Measurements from ENCODE around the gene SALL2.

SALL2 gene

DNA sequence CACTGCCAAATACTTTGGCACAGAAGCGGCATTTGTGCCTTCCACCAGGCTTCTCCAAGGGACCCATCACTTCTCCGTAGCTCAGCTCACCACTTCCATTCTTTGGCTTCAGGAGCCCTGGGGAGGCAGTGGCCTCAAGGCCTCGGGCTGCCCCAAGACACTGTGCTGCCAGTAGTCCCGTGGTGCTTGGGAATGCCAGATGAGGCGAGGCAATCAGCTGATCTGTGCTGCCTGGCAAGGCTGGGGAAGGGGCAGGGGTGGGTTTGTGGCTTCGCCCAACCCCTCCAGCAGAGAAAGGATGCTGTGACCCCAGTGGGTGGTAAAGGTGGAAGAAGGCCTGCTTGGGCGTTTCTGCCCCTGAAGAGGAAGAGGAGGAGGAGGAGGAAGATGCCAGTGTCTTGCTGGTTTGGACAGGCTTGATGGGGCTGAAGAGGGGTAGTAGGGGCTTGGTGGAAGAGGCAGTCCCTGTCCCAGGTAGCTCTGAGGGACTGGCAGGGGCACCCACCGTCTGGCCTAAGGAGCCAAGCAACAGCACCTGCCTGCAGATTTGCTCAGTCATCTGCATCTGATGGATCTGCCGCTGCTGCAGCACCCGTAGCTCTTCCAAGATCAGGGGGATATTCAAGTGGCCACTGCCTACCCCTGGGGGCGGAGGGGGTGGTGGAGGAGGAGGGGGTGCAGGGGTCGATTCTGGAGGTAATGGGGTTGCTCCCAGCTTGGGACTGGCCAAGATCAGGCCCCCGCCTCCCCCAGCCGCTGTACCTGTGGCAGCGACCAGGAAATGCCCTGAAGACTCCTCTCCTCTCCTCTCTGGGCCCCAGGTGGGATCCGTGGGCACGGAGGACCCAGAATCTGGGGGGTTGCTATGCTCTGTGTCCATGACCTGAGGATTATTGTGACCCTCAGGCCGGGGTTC is 1.3 kb downstream of the SALL2 start:
- no peak for DNase-seq (ENCODE audit: low read depth, low spot score)
- CTCF ChIA-PET: interaction anchor here (1.0 to 1.9 kb wide), 2 partner anchors 10 to 26 kb away, joined by 3 to 6 read pairs; no protein-coding TSS in a partner anchor
- TF ChIP-seq CTCF (IDR thresholded peaks at IDR 0.05; ENCODE audit: insufficient read depth, low read length, missing control alignments): no peak
- peak overlapping the region; percentile 82 for H3K4me3 ChIP-seq (ENCODE audit: low read depth, low read length)
- POLR2A ChIA-PET: interaction anchor here (0.9 kb wide), 1 partner anchor 14 kb away, joined by 5 read pairs; the partner anchor contains the start of gene METTL3

- ChIA-PET CTCF (no interaction called here), POLR2A (no interaction called here)
Measured at GRCh38 chr14:21523203-21523602, 2.9 kb downstream of the SALL2 start.

DNA sequence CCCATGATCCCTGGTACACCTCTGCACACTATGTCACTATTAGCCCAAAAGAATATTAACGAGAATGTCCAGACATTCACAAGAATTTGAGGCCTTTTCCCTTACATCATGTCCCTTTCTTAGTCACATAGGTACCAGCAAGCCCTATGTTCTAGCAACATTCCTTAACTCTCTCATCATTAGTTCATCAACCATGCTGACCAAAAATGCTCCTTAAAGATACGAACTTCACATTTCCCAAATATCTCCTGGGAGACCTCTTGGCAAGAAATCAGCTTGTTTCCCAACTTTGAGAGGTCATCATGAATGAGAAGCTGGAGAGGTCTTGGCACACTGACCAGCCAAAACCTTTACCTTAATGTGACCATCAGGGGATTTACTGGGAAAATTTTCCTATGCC is 4.6 kb downstream of the SALL2 start:
- POLR2A ChIA-PET: interaction anchor here (1.4 kb wide), 1 partner anchor 10 kb away, joined by 7 read pairs; the partner anchor contains the start of gene METTL3
- TF ChIP-seq CTCF (IDR thresholded peaks at IDR 0.05; ENCODE audit: insufficient read depth, low read length, missing control alignments): no peak
- DNase-seq (ENCODE audit: low read depth, low spot score): peak; percentile 70
- no peak overlapping the region for H3K4me3 ChIP-seq (ENCODE audit: low read depth, low read length)
- CTCF ChIA-PET: no interaction called here

More at GRCh38 chr14:21523203-21523602, 2.9 kb downstream of the SALL2 start:
- no peak for DNase-seq (ENCODE audit: low read depth, low spot score)
- TF ChIP-seq CTCF (IDR thresholded peaks at IDR 0.05; ENCODE audit: insufficient read depth, low read length, missing control alignments): no peak
- no peak overlapping the region for H3K4me3 ChIP-seq (ENCODE audit: low read depth, low read length)

DNA sequence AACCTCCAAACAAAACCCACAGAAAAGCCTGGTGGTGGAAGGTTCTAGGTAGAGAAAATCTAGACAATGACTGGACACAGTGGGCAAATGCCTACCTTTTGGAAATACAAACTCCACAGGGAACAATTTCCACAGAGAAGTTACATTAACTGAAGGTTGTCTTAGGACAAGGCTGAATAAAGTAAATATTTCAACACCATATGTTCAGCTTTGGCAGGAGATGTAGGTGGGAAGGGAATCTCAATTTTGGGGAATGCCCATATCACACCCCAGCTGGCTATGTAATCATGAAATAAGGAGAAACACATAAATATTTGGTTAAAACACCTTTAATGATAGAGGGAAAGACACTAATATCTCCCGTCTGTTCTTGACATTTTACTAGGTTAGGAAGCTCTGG is 5.4 kb downstream of the SALL2 start:
- ChIA-PET CTCF (no interaction called here), POLR2A (no interaction called here)
- DNase-seq (ENCODE audit: low read depth, low spot score): no peak
- no peak for TF ChIP-seq CTCF (IDR thresholded peaks at IDR 0.05; ENCODE audit: insufficient read depth, low read length, missing control alignments)
- no peak overlapping the region for H3K4me3 ChIP-seq (ENCODE audit: low read depth, low read length)

DNA sequence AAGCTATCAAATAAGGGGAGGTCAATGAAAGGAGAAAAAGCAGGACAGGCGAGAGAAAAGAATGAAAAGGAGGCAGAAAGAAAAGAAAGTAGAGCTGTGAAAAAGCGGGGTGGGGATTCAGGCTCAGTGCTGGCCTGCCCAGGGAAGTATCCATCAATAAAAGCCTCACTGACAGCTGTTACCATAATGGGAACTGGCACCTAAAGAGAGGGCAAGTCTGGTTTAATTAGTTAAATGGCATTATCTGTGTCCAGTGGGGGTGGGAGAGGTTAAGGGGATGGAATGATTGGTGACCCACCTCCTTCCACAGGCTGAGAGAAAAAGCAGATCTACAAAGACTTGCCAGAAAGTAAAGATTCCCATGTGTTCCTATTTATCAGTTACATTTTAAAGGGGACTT is 7.4 kb downstream of the SALL2 start:
- ChIA-PET POLR2A (no interaction called here), CTCF (interaction anchor here (1.4 to 1.8 kb wide), 2 partner anchors 20 to 416 kb away, joined by 3 to 8 read pairs; no protein-coding TSS in a partner anchor)
- DNase-seq (ENCODE audit: low read depth, low spot score): no peak
- no peak overlapping the region for H3K4me3 ChIP-seq (ENCODE audit: low read depth, low read length)
- no peak for TF ChIP-seq CTCF (IDR thresholded peaks at IDR 0.05; ENCODE audit: insufficient read depth, low read length, missing control alignments)

DNA sequence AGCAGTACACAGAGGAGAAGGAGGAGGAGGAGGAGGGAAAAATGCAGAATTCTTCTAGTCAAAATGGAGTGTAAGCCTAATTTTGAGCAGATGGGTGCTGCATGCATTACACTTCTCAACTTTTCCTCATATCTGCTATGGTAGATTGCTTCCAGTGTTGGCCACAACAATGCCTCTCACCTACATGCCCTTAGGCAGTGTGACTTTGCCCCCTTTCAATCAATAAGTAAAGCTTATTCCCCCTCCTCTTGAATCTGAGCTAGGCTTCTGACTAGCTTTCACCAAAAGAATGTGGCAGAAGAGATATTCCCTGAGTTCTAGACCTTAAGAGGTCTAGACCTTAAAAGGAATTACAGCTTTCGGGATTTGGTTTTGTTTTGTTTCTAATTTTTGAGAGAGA is 11.8 kb downstream of the SALL2 start:
- ChIA-PET CTCF (interaction anchor here (3.0 kb wide), 1 partner anchor 16 kb away, joined by 14 read pairs; no protein-coding TSS in a partner anchor), POLR2A (no interaction called here)
- no peak for TF ChIP-seq CTCF (IDR thresholded peaks at IDR 0.05; ENCODE audit: insufficient read depth, low read length, missing control alignments)
- no peak overlapping the region for H3K4me3 ChIP-seq (ENCODE audit: low read depth, low read length)
- DNase-seq (ENCODE audit: low read depth, low spot score): no peak

Data from AG04449 (cell line).